AML-193 (cell line): ENCODE data around the gene MYRIP.
"Not testable (repeated sequence)": the region's sequence is repeated elsewhere in the genome, so short reads cannot be mapped to it uniquely, and the experiment has no call there.

Experiments
- DNase-seq, 2 experiments: peaks; one replicate each; lab custom pipeline; 2025; lab: John Stamatoyannopoulos, UW

The MYRIP gene

DNA sequence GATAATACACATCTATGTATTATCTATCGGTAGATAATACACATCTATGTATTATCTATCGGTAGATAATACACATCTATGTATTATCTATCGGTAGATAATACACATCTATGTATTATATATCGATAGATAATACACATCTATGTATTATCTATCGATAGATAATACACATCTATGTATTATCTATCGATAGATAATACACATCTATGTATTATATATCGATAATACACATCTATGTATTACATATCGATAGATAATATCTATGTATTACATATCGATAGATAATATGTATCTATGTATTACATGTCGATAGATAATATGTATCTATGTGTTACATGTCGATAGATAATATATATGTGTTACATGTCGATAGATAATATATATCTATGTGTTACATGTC lies 275.0 kb downstream of the MYRIP start:
- not testable (repeated sequence) for DNase-seq

GRCh38 chr3:40086890-40087883 lies 277.8 kb downstream of the MYRIP start:
- DNase-seq: peak; percentile 5 to 15

- DNase-seq: no peak
These were observed 279.2 kb downstream of the MYRIP start for GRCh38 chr3:40088527-40089170.

DNA sequence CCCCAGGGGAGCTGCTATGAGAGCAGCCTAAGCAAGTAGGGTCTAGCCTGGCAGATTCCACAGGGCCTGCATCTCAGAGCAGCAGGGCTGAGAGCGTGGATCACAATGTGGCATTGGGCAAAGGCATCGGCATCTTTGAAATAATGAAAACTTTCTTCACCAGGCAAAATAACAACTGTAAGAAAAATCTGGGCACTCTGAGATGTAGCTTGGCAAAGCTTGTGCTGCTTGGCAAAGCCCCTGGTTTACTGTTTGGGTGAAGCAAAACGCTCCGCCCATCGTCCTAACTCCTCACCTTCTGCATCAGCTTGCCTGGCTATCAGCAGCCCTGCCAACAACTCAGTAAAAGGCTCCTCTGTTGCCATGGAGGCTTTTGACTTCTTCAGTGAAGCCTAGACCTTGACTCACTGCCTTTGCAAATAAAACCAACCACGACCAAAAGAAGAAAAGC lies 287.3 kb downstream of the MYRIP start:
- no peak for DNase-seq

DNA sequence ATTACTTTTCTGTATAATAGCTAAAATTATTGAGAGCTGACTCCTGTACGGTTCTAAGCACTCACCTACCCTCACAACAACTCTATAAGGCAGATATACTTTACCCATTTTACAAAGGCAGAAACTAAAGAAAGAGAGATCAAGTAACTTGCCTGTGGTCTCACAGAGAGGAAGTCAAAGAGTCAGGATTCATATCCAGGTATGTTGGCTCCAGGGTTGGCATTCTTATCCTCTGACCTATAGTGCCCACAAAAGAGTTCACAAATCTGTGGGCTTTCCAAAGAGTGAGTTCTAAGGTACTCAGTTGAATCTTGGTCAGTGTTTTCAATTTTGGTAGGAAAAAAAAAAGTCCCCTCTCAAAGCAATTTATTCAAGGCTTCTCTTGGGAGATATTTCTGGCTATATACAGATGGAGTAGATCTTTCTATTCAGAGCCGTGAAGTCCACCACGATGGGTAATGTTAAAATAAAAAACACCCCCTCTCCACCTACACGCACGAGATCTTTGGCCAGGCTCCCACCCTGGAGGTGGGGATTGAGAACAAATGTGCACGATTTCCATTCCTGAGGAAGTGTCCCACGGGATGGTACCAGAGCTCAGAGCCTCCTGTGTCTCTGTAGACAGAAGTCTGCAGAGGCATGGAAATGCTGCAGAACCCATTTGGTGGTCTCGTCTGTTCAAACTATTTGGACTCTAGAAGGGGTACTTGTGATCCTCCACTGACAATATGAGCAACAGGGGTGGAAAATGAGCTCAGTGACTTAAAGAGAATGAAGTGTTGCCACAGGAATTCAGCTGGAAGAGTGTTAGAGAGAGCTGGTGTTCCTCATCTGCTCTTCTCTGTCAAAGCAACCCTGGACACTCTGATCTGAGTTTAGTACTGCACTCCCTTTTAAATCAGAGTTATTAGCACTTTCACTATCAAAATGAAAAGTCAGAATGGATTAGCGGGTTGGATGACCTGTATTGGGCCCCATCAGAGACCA lies 288.0 kb downstream of the MYRIP start:
- DNase-seq: no peak

DNA sequence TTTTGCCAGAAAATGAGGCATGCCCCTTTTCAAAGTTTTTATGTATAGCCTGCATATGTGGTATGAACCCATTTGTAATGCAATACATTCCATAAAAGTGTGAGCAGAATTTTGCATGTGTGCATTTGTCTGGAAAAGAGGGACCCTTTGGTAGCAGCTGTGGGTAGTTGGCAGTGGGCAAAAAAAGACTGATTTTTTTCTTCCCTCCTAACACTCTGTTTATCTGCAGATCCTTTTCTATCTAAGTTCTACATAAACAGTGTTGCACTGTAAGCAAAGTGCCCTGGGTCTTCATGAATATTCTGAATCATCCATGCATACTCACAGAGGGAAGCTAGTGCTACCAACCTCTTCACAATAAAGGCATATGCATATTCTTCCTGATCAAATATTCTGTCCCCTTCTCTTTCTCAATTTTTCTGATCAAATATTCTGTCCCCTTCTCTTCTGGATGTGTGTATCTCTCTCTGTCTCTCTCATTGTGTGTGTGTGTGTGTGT lies 288.9 kb downstream of the MYRIP start:
- DNase-seq: no peak

DNA sequence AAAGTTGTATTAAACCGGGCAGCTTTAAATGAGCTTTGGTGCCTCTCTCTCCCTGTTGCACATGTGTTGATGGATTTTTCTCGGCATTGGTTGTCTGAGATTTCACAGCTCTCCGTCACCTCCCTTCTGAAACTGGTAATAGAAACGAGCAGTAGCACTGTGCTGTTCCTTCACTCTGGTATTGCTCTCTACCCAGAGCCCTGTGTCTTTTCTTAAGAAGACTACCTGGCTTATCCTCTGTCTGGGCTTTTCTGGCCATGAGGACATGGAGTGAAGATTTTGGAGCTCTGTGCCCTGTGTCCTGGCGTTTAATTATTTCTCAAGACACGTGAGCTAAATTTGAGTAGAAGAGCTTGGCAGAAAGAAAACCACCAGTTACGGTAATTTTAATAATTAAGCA lies 290.5 kb downstream of the MYRIP start:
- no peak for DNase-seq

GRCh38 chr3:40102182-40102581 lies 292.8 kb downstream of the MYRIP start:
- DNase-seq: no peak

GRCh38 chr3:40103829-40104228 lies 294.4 kb downstream of the MYRIP start:
- DNase-seq: peak; percentile 31 to 57

- no peak for DNase-seq
These were observed 295.0 kb downstream of the MYRIP start for GRCh38 chr3:40104441-40104840.

DNA sequence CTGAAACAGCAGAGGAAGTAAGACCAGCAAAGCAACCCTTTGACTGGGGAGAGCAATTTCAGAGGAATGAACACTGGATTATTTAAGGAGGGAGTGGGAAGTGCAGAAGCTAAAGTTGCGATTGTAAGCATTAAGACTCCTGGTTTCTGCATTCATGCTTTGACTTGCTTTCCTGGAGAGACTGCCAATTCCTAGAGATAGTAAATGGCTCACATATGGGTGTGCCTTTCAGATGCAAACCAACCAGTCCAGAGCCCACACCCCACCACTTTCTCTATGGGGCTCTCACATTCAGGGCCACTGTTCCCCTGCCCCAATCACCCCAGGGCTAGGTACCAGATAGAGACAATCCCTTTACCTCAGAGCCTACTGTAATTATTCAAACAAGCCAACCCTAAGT lies 299.2 kb downstream of the MYRIP start:
- DNase-seq: no peak

DNA sequence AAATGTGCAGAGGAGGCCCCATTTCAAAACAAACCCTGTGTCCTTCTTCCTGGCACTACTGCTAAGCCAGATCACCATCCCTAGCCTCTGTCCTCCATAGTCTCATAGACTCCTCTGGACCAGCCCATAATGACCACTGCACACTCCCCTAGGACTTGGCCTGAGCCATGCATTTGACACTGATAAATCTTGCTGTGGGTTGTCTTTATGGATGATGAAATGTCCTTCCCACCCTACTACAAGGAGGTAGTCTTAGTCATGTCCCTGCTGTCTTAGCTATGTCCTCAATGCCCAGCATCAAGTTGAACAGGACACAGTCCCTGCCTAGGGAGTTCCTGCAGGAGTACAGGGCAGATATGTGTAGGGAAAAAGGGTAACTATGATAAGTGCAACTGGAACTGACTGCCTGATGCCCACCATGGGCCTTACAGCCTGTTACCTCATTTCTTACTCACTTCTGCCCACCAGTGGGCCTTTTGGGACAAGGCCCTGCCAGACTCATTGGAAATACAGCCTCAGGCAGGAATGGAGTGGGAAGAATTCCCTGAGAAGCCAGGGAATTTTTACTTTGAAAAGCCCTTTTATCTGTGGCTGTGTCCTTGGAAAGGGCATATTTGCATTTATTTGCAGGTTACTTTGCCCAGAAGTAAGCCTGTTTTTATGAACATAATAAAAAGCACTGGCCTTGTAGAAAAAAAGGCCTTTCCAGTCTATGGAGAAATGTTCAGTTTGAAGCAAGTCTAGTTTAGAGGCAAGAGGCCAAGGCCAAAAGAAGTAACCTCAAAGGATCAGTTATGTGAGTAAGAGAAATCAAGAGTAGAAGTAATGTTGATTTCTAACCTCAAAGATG lies 300.5 kb downstream of the MYRIP start:
- no peak for DNase-seq

DNA sequence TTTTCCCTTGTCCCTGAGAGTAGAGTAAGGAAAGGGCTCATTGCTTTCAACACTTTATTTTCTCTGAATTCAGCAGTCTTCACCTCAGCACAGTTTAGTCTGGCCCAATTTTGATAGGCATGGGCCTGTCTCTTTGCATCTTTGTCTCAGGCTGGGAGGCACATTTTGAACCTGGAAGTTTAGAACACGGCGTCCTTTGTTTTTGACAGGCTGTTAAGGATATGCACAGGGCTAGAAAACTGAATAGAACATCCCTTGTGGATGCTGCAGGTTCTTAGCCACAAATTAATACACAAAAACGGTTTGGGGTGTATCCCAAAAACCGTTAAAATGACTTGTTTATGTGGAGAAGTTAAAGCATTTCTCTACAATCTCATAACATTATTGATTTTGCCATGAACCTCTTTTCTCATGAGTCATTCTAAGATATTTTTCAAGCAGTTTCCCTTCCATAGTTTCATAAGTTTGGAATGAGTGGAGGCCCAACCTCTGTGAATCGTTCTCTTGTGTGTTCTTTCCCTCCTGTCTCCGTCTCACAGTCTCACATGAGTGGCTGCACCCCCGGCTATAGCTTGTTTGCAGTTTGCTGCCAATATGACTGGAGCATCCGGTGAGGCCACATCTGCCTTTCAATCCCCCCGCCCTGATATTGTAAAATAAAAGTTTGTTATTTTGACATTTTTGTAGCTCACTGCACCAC lies 307.2 kb downstream of the MYRIP start:
- DNase-seq: no peak

DNA sequence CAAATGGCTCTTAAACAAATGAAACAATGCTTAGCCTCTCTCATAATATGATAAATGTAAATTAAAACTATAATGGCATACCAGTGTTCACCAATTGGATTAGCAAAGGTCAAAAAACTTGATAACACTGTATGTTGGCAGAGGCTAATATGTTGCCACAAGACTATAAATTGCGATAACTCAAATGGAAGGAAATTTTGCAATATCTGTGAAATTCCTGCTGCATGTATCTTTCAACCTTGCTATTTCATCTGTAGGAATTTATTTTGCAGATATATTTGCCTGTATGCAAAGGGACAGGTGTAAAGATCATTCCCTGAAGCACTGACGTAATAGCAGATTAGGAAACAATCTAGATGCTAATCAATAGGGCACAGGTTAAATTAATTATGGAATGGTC lies 308.7 kb downstream of the MYRIP start:
- DNase-seq: peak; percentile 27 to 29

GRCh38 chr3:40120067-40120692 lies 310.8 kb downstream of the MYRIP start:
- DNase-seq: no peak

- DNase-seq: no peak
These were observed 311.4 kb downstream of the MYRIP start for GRCh38 chr3:40120806-40121205.

- DNase-seq: no peak
These were observed 315.5 kb downstream of the MYRIP start for GRCh38 chr3:40124918-40125317.

DNA sequence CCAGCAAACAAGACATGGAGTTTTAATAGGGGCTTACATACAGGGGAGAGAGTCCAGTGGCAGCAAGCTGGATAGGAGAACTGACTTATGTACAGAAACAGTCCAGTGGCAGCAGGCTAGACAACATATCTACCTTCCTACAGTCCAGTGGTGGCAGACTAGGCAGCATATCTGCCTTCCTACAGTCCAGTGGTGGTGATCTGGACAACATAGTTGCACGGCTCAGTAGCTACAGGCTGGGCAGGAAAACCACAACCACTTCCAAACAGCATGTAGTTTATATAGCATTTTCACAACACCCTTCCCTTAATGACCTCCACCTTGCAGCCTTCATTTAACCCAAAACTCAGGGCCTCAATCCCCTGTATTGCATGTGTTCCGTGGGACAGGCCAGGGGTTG lies 318.8 kb downstream of the MYRIP start:
- peak; percentile 63 to 69 for DNase-seq

DNA sequence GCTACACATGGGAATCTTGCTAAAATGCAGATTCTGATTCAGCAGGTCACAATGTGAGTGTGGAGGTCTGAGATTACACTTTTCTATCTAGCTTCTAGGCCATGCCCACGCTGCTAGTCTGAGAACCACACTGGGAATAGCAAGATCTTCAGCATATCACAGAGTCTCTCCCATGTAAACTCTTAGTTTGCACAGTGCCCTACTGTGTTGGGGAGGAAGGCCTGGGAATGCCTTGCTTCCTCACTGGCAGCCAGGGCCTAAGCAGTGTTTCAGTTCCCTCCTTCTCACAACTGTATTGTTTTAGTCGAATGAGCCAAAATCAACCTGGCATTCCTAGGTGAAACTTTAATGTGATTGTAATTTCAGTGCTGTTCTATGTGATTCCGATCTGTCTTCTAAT lies 320.1 kb downstream of the MYRIP start:
- DNase-seq: no peak

- no peak for DNase-seq
These were observed 320.6 kb downstream of the MYRIP start for GRCh38 chr3:40129981-40130380.
